ENCODE measurements around the gene ADAMTS17.

The ADAMTS17 gene

DNA sequence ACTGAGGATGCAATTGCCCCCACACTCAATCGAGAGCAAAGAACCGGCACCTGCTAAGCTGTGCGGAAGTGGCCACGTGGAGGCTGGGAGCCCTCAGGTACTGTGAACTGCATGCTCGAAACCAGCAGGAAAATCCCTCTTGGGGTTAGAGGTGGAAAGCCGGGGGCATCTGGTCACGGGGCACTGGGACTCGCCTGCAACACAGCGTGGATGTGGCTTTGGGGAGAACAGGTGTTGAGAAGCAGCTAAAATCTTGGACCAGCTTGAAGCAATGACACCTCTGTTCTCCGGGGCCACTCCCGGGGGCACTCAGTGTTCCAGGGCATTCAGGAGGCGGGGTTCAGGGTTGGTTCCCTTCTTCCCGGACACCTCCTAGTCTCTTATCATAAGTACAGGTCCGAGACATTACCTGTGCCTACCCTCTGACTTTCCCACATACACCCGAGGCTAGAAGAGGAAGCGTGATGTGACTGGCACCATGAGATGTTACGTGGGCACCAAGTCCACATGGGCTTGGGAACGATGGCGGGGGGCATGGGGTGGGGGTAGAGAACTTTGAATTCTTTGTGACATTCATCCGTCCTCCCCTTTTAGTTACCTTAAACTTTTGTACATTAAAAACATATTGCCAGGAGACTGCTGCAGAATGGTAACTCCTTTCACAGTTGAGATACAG is 172.0 kb downstream of the ADAMTS17 start:
- DNase-seq (ENCODE audit: low spot score), result no peak

DNA sequence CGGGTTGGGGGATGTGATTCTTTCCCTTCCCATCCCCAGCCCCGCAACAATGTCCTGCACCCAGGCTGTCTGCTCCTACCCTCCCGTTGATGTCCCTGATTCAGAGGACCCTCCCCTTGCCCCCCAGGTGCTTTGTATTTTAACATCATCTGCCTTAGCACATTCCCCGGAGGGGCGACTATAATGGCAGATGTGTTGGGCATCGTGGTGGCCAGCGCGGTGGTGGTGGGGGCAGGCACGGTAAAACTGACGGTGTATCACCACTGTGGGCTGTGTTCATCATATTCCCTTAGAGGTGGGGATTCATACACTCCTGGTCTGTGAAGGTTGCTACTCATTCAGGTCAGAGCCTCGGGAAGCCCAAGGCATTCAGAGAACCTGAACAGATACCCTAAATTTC is 173.0 kb downstream of the ADAMTS17 start:
- no peak for DNase-seq (ENCODE audit: low spot score)

DNA sequence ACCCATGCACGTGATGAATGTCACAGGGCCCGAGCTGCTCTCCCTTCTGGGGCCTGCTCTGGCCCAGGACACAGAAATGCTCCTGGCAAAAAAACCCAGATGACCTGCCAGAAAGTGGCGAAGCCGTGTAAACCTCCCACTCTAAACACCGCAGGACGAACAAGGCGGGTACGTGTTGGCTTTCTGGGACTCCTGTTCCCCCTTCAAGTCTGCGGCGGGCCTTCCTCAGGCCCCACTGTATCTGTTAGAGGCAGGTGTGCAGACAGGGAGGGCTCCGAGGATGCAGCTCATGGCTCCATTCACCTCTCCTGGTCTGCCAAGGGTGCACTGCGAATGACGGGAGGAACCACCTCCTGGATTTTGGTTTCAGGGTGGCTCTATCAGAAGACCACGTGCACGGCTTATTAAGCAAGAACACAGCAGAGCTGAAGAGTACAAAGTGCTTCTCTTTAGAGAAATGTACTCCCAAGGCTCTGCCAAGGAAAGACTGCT is 173.8 kb downstream of the ADAMTS17 start:
- DNase-seq (ENCODE audit: low spot score), result no peak

DNA sequence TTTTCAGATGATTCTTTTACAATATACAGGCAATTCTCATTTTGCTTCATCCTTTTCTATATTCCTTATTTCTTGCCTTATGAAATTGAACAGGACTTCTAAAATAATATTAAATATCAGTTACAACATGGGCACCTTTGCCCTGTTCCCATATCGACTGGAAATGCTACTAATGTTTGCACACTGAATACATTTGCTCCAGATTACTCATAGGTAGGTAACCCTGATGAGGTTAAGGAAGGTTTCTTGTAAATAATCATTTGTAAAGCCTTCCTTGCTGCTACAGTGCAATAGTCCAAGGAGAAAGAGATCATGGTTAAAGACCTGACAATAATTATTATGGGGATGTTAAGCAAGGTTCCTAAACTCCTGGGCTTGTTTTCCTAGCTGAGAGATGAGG is 175.5 kb downstream of the ADAMTS17 start:
- DNase-seq (ENCODE audit: low spot score), result no peak

DNA sequence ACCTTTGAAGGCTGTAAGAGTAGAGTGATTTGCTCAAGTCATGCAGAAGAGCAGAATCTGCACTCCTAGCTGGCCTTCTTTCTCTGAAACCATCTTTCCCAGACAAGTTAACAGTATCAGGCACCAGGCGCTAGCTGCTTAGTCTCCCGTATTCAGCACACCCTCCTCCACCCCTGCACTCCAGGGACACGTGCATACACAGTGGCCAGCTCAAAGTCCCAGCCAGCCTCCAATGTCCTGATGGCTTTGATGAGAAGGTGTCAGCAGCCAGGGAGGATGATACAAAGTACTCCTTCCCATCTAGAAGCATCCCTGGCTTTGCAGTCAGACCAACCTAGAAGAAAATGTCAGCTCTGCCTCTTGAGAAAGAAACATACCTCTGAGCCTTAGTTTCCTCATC is 177.8 kb downstream of the ADAMTS17 start:
- DNase-seq (ENCODE audit: low spot score), result no peak

DNA sequence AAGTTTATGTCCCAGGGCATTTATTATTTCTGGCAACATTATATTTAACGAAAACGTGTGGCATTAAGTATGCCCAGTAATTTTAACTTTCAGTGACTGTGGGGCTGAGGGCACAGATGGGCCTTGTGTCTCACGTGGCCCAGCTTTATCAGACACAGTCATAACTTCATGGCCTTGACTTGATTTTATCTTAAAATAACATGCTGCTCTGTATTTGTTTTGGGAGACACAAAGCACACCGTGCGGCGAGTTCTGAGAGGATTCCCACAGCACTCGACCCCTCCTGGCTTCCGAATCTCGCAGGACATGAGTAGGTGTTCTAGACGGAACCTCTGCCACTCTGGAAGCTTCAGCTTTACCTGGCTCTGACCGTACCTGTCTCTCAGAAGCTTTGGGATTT is 180.8 kb downstream of the ADAMTS17 start:
- no peak for DNase-seq (ENCODE audit: low spot score)

DNA sequence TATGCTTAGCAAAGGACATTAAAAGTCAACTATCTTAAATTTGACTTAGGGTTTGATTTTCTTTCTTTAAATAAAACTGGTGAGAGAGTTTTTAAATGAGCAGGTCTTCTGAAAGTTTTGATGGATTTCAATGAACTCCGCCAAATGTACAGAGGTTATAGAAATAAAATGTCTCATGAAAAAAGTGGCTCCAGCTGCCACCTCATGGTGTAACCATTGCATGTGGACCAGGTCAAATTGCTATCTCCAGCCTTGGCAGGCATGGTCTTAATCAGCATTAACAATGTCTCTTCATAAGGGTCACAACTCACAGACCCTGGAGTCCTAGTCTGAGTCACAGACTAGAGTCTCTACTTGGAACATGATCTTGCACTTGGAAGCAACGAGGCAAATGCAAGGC is 182.3 kb downstream of the ADAMTS17 start:
- no peak for DNase-seq (ENCODE audit: low spot score)

DNA sequence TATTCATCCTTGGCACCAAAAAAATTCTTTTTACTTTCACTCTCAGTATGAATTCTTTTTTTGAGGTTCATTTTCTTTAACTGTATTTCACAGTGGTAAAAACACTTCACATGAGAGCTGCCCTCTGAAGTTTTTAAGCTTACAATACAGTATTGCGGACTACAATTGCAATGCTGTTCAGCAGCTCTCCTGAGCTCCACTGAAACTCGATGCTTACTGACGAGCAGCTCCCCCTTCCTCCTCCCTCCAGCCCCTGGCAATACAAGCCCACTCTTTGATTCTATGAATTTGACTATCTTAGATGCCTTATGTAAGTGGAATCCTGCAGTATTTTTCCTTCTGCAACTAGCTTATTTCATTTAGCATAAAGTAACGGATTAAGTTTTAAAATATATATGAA is 183.4 kb downstream of the ADAMTS17 start:
- no peak for DNase-seq (ENCODE audit: low spot score)

DNA sequence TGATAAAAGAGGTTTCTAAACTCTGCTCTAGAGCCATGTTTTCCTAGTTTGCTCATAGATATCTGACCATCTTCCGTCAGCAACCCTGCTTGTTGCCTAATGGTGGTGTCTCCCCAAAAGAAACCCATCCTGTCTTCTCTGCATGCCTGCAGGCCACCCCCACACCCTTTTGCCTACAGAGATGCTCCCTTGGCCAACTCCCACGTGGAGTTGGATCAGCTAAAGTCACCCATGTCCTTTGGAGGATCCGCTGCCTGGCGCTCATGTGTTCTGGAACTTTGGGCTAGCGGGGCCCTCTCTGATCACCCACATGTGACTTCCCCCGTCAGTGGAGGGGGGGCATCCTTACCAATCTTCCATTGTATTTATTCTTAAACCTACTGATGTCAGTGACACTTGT is 185.6 kb downstream of the ADAMTS17 start:
- DNase-seq (ENCODE audit: low spot score), result no peak

DNA sequence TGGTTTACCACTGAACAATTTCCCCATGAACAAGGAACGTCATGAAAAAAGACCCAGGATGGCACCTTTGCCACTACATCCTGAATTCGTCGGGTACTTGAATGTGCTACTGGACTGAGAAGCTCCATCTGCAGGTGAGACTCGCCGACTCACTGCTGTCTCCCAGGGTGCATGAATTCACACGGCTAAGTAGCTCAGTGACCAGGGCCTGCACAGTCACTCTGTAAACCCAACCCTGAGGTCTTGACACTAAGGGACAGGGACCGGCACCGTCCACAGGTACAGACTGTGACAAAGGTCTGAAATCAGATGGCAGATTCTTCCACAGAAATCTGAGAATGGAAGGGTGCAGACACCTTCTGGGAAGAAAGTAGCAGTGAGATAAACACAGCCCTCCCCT is 187.4 kb downstream of the ADAMTS17 start:
- no peak for DNase-seq (ENCODE audit: low spot score)

DNA sequence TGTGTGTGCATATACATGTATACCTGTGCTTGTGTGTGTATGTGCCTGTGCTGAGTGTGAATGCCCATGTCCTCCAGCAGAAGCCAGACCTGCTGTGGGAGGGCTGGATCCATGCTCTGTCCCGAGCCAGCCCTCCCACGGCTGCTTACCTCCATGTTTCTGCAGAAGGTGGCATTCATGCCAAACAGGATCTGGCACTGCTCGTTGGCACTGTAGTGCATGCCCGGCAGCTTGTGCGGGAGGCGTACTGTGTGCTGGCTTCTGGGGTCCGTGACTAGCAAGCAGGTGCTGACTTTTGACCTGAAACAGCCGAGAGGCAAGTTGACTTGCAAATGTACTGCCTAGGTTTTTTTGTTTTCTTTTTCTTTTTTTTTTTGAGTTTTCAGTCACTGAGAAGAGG is 189.3 kb downstream of the ADAMTS17 start:
- DNase-seq (ENCODE audit: low spot score), result no peak

DNA sequence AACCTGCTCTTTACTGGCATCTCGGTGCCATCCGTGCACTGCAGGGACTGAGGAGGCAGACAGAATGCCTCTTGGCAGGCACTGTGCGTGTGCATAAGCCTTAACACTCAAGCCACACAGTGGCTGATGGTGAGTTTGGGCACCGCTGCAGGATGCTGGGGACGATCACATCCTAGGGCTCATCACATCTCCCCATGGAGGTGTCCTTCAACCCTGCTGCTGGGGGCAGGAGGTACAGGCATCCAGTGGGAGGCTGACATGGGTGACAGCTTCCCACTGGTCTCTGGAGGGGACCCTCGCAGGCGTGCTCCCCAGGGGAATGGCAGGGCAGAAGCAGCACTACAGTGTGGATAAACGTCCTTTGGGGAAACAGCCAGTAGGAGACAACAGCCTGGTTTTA is 190.9 kb downstream of the ADAMTS17 start:
- no peak for DNase-seq (ENCODE audit: low spot score)

DNA sequence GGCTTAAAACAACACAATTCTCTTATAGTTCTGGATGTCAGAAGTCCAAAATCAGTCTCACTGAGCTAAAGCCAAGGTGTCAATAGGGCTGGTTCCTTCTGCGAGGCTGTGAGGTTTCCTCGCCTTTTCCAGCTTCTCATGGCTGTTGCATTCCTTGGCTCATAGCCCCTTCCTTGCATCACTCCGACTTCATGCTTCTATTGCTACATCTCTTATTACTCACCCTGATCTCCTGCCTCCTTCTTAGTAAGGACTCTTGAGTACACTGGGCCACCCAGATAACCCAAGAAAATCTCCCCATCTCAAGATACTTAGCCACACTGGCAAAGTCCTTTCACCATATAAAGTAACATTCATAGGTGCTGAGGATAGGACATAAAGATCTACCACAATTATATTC is 193.9 kb downstream of the ADAMTS17 start:
- no peak for DNase-seq (ENCODE audit: low spot score)

DNA sequence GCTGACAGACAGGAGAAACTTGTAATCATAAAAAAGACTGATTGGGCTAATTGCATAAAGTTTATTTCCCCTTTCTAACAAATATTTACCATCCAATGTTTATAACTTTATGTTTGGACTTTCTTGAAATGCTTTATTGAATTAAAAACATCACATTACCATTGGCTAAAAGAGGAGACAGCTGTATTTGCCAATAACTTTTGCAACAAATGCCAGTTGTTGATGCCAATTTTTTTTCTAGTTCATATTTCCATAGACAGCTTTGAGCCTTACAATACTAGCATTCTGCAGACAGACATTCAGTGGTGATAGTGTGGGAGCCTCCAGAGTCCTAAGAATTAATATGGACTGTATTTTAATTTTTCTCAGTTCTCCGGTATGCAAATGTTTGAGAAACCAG is 198.4 kb downstream of the ADAMTS17 start:
- DNase-seq (ENCODE audit: low spot score), result no peak

DNA sequence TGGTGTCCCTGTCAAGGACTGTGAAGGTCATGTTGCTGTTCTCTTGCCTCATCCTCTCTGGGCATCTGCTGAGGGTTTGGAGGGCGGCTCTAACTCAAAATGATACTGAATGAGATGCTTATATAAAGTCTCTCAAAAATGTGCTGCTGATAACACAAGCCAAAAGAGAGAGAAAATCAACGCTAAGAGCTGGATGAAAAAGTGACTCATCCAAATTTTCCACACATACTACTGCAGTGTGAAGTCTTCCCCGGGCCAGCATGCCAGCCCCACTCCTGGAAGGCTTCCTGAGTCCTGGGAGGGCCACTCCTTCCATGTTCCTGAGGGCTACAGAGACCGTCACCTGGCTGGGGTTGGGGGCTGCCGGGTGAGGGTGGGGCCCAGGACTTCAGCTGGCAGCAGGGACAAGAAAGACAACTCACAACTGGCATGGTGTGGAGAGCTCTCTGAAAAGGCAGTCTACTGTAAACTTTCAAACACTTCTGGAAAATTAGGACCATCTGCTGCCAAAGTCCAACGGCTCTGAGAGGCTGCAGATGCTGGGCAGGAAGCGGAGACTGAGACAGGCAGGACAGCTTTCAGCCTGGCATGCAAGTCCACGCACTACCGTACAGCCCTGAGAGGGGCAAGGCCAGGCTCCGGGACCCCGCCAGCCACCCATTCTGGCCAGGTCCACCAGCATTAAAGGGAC is 200.3 kb downstream of the ADAMTS17 start:
- DNase-seq (ENCODE audit: low spot score), result no peak

DNA sequence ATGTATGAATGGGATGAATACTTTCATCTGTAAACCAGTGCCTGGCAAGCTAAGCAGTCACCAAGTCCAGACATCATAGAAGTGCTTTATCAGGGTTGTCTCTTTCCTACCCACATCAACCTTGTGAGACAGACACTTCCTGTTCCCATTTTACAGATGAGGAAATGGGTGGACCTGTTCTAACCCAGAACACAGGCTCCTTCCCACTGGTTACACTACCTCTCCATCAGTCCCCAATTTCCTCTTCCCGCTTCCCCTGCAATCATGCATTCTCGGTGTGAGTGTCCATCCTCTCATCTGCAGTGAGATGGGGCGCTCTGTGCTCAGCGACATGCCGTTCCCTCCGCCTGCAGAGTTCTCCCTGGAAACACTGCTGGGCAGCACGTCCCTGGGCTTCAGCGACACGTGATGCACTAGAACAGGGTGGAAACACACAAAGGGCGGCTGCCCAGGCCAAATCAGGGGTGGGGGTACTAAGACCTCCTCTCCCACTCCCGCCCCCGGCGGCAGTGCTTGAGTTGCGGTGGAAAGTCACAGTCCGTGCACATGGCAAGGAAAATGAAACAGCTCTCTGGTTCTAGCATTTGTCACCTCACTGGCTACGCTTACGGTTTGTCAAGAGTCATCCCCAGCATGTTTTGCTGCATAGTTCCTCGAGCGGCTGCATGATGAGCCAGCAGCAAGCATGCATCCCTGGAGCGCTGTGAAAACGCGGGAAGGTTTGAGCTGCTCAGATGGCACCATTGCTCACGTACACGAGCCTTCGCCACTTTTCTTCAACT is 201.1 kb downstream of the ADAMTS17 start:
- DNase-seq (ENCODE audit: low spot score), result no peak

DNA sequence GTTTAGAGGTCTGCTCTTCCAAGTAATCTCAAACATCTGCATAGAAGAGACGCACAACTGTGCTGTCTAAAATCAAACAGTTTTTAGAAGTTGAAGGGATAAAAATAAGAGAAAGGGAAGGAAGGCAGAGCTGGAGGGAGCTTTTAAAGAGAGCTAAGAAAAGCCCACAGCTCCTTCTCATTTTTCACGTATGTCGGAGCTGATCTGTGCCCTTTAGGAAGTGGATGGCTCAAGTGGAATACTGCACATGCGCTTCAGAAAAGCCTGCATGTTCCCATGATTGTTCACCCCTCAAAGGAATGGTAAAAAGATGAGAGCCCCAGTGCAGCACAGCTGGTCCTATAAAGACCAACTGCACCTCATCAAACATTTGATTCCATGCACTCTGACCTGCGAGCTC is 207.2 kb downstream of the ADAMTS17 start:
- DNase-seq (ENCODE audit: low spot score), result no peak

DNA sequence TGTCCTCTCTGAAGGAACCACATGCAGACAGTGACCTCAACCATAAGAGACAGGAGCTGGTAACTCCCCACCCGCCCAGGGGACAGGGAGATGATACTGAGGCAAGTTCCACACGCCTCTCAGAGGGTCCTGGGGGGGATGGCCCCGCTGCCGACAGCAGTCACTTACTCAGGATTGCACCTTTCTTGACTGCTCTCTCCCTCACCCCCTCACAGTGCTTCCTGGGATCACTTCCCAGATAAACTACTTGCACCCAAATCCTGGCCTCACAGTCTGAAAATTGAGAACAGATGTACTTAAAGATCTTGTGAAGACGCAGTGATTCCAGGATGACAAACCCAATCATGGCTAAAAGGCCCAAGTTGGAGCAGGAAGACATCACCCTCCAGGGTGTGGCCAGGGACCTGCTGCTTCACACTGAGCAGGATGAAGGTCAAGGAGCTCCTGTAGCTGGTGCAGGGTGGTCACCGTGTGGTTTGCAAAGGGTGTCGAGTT is 207.6 kb downstream of the ADAMTS17 start:
- no peak for DNase-seq (ENCODE audit: low spot score)

DNA sequence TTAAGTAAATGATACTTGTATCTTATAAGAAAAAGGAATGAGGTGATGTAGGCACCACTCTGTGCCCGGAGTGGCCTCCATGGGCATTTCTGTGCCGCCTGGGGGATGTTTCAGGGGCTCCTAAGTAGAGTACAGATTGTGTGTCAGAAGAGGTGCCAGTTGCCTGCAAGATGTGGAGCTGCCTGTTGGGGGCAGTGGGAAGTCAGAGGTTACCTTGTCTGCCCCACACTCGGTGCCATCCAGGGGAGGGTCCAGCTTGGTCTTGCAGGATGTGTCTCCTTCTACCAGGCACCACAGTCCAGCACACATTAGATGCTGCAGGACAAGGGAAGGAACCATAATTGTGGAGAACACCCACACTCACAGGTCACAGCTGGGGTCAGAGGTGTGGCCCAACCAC is 208.8 kb downstream of the ADAMTS17 start:
- DNase-seq (ENCODE audit: low spot score), result no peak

DNA sequence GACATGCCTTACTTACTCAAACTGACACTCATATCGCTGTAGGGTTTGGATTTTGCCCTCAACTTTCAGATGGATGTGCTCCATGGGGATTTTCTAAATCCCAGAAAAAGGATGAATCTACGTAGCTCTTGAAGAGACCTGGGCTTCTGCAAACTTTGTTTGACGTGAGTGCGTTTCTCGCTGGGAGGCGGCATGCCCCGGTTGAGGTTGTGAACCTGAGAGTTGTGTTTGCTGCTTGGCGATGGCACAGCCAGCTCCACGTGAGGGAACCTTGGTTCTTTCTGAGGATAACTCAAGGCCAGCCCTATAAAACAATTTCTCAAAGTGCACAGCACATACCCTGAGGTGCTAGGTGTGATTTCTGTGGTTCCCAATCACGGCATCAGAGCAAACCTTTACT is 209.5 kb downstream of the ADAMTS17 start:
- DNase-seq (ENCODE audit: low spot score), result no peak

DNA sequence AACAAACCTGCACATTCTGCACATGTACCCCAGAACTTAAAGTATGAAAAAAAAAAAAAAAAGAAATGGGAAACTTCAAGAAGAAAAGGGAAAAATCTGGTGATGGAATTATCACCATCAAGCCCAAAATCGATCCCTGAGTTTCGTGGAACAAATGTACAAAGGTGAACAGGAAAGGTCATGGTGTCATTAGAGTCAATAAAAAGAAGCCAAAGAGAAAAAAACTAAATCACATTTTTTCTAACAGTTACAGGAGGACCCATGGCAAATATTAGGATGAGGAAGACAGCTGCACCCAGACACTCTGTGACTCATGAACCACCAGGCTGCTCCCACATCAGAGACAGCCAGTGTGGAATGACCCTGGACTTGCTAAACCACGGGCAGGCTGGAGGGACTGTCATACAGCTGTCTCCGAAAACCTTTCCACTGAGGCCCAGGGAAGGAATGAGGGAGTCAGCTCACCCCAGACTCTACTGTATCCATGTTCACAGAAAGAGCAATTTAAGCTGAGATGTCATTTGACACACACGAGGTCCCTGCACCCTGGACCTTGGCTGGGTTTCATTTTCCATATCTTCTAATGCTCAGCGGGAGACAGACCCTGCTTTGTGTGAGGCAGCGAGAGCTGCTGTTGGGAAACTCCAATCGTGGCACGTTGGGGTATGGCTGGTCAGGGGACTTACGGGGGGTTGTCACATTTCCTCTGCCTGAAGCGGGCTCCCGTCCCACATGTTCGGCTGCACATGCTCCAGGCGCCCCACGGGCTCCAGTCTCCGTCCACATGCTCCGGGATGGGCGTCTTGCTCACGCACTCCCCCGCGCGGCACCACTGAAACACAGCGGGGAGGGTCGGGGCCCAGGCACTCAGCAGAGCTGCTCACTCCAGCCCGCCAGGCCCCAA is 210.2 kb downstream of the ADAMTS17 start:
- no peak for DNase-seq (ENCODE audit: low spot score)

DNA sequence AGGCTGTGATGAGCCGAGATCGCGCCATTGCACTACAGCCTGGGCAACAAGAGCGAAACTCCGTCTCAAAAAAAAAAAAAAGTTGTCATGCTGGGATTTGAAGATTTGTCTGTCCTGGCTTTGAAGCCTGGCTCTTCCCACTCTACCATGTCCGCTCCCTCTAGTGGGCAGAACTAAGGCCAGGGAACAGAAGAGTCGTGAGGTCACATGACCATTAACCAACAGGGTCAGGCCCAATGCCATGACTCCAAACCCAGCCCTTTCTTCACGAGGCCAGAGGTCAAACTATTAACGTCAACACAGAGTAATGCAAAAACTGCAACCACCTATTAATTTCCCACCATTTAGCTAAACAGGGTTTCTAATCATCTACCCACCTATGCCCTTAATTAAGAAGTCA is 212.1 kb downstream of the ADAMTS17 start:
- no peak for DNase-seq (ENCODE audit: low spot score)
